GM21786 (cell line): ENCODE results near the gene HBEGF.

Experiments used
- ATAC-seq: cut with Tn5 transposase; IDR thresholded peaks from one replicate; pipeline ENCODE4 v1.9.1; 2021; ENCODE audit not compliant: unreplicated experiment

HBEGF gene

GRCh38 chr5:140338336-140338735 is 8.1 kb downstream of the HBEGF start:
- ATAC-seq = no peak

- ATAC-seq = no peak
Observed at GRCh38 chr5:140337880-140338279, 8.5 kb downstream of the HBEGF start.

DNA sequence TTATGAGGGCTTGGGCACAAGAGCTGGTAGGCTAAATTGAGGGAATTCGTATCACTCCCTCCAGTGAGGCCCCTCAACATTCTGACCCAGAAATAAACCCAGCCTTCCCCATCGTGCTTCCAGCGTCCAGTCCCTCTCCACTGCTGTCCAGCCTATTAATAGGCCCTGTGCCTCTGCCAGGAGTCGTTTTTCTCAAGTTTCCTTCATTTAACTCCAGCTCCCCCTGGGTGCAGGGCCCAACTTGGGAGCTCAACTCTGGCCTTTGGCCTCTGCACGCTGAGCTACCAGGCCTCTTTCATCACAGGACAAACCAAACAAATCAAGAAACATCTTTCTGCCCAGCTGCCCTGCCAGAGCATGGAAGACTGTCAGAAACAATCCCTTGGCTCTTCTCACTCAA is 10.0 kb downstream of the HBEGF start:
- no peak for ATAC-seq

DNA sequence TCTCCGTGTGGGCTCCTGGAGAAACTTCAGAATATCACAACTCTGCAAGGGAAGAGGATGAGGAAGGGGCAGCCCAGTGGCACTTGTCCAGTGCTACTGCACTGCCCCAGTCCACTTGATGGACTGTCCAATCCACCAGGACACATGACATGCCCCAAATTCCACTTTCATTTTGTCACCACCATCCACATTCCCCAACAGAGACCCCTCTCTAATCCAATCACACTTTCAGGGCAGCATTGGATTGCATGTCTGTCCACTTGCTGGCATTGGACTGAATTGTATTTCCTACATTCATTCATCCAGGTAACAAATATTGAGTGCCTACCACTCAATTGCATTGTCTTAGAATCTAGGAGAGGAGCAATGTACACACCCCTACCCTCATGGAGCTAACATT is 14.8 kb downstream of the HBEGF start:
- no peak for ATAC-seq

- ATAC-seq = no peak
Observed at GRCh38 chr5:140329739-140330481, 16.5 kb downstream of the HBEGF start.

DNA sequence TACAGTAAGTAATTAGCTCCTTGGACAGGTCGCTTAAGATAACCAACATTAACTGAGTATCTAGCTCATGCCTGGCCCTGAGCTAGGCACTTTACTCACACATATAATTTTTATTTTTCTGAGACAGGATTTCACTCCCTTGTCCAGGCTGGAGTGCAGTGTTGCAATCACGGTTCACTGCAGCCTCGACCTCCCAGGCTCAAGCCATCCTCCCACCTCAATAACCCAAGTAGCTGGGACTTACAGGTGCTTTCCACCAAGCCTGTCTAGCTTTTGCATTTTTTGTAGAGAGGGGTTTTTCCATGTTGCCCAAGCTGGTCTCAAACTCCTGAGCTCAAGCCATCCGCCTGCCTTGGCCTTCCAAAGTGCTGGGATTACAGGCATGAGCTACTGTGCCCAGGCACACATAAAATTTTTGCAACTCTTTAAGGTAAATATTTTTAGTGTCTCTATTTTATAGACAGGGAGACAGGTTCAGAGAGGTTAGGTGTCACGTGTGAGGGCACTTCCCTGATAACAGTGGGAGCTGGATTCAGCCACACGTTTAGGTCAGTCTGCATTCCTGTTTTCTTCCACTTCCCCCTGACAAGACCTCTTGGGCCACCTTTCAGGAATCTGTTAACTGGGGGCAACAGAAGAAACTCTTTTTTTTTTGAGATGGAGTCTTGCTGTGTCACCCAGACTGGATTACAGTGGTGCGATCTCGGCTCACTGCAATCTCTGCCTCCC is 18.2 kb downstream of the HBEGF start:
- no peak for ATAC-seq

DNA sequence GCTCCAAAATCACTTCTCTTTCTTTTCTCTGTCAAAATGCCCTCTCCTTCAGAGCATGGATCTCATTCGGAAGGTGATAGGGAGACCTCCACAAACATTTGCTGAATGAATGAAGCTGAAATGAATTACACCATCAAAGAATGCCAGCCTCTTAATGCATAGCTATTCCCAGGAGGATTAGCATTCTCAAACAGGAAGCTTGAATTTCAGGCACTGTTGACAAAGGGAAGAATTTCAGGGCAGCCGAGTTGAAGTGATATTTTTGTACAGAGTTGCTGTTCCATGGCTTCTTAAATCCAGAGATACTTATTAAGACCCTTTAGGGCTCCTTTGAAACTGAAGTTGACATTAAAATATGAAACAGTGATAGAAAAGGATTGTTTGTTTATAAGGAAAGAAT is 18.8 kb downstream of the HBEGF start:
- ATAC-seq = no peak

DNA sequence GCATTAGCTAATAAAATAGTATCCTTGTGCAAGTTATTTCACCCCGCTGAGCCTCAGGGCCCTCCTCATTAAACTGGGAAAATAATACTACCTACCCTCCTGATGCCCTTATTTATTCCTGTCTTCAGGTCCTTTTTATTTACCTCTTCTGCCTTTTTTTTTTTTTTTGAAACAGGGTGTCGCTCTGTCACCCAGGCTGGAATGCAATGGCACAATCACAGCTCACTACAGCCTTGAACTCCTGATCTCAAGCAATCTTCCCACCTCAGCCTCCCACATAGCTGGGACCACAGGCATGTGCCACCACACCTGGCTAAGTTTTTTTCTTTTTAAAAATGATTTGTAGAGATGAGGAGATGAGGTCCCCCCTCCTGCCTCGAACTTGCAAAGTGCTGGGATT is 20.9 kb downstream of the HBEGF start:
- no peak for ATAC-seq

GRCh38 chr5:140324617-140325241 is 21.7 kb downstream of the HBEGF start:
- ATAC-seq = no peak

DNA sequence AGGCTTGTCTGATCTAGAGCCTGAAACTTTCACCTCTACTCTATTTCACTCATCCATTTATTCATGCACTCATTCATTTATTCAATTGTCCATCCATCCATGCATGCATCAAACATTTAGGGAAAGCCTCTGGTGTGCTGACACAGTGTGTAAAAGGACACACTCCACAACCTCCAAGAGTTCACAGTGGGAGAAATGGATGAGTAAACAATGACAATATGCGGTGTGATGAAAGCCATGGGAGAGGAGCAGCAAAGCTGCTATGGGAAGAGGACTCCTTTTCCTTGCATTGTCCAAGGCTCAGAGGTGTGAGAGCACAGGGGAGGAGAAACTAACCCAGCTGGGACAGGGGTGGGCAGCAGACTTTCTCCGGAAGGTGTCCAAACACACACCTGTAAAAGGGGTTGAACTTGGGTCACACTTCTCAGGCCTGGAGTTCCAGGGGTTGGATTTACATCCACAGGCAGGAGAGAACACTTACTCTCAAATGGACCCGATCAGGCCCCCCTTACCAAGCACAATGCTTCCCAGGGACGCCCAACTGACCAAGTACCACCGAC is 22.3 kb downstream of the HBEGF start:
- no peak for ATAC-seq

DNA sequence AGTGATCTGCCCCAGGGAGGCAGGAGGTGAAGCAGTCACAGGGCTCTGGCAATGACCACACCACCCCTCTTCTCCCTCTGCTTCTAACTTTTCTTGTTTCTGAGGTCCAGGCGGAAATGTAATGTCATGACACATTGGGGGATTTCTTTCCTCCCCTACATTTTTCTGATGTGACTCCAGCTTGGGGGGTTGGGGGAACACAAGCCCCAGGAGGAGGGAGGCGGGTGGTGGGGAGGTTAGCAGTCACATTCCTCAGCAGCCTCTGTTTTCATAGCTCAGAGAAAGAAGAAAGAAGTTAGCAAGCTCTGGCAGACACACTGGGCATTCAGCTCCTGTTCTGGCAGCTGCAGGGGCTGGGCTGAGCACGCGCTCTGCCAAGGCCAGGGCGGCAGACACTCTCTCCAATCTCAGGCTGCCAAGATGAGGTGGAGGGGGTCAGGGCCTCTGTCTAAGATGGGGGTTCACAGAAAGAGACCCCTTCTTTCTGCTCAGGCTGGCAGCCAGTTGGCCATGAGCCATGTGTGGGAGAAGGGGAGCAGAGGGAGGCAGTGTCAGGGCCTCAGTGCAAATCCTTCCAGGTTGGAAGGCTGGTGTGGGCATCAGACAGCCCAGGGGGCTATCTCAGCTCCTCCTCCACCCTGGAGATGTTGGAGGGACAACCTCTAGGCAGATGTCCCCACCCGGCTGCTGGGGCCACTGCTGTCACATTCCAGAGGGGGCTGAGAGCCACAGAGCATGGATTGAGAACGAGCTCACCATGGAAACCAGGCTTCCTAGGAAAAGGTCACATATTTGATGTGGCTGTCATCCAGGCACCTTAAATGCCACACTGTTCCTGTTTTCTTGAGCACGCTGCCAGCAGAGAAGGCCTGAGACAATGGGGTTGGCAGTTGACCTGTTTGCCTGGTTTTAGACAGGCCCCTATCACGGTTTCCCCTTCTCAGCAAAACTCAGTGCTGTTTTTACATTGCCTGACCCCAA is 23.4 kb downstream of the HBEGF start:
- no peak for ATAC-seq

- ATAC-seq = no peak
Observed at GRCh38 chr5:140321796-140322195, 24.6 kb downstream of the HBEGF start.

GRCh38 chr5:140319833-140320232 is 26.6 kb downstream of the HBEGF start:
- ATAC-seq = no peak

DNA sequence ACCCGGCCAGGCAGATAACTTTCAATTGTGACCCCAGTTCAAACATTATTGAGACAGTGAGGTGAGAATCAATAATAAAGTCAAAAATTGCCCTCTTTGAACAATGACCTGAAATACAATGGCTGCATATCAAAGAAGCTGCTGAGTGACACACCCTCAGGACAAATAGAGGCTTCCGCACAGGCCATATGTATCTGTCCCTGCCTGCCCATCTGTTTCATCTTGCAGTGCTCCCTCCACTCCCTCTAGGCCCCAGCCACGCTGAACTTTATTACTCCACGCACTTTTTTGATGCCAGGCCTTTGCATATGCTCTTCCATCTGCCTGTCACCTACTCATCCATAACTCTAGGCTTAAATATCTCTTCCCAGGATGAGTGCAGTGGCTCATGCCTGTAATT is 27.6 kb downstream of the HBEGF start:
- ATAC-seq = no peak

- ATAC-seq = no peak
Observed at GRCh38 chr5:140317859-140318258, 28.5 kb downstream of the HBEGF start.

GRCh38 chr5:140312791-140313189 is 33.6 kb downstream of the HBEGF start:
- ATAC-seq = no peak

- no peak for ATAC-seq
Observed at GRCh38 chr5:140312067-140312790, 34.2 kb downstream of the HBEGF start.

DNA sequence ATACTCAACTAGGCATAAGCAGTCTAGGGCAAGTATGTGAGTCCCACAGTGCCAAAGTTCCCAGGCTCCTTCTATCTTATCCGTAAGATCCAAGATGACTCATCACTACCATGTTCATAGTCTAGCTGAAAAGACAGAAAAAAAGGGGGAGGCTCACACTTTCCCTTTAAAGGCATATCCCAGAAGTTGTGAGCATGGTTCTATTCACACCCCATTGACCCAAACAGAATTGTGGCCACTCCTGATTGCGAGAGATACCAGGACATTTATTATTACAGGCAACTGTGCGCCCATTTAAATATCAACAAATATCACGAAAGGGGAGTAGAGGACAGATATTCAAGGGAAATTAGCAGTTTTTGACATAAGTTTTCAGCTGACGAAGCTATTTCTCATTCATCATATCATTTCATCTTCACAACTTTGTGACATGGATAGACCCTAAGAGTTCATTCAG is 35.4 kb downstream of the HBEGF start:
- no peak for ATAC-seq

GRCh38 chr5:140310434-140310833 is 36.0 kb downstream of the HBEGF start:
- no peak for ATAC-seq

DNA sequence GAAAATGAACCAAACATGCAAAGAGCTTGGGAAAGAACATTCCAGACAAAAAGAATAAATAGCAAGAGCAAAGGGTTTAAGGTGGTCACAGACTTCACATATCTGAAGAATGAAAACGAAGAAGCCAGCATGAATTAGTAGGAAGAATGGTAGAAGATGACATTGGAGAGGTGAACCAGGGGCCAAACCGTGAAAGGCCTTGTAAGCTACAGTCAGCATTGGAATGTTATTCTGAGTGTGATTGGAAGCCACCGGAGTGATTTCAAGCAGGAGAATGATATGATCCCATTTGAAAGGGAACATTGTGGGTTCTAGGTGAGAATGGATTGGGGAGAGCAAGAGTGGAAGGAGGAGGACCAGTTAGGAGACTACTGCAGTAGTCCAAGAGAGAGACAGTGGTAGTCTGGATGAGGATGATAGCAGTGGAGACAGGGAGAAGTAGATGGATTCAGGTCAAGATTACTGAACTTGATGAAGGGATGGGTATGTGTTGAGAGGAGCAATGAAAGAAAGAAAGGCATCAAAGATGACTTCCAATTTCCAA is 36.6 kb downstream of the HBEGF start:
- no peak for ATAC-seq
